Trophoblast cell (in vitro differentiated cells and primary cell): ENCODE data around the gene MAZ.

Experiments used
- DNase-seq, 2 donors: peaks; one replicate each; pipeline ENCODE4 v3.0.0-alpha.2; 2016
- H2AFZ ChIP-seq: 2 replicates; pipeline ENCODE4 v1.6.1; 2013; ENCODE audit warnings: low read length, moderate library complexity, mild to moderate bottlenecking; ENCODE audit not compliant: insufficient read depth, poor library complexity
- H2AK5ac ChIP-seq: 2 replicates; pipeline ENCODE4 v1.6.1; 2013; ENCODE audit warnings: mild to moderate bottlenecking, low read length
- H2BK120ac ChIP-seq: 2 replicates; pipeline ENCODE4 v1.6.1; 2013; ENCODE audit warnings: low read length, mild to moderate bottlenecking, moderate library complexity; ENCODE audit not compliant: insufficient read depth, poor library complexity
- H2BK12ac ChIP-seq: 2 replicates; pipeline ENCODE4 v1.6.1; 2013; ENCODE audit warnings: mild to moderate bottlenecking, low read length, moderate library complexity
- H2BK5ac ChIP-seq: 2 replicates; pipeline ENCODE4 v1.6.1; 2013; ENCODE audit warnings: low read length, low read depth, moderate library complexity, mild to moderate bottlenecking; ENCODE audit not compliant: poor library complexity
- H3K14ac ChIP-seq: 2 replicates; pipeline ENCODE4 v1.6.1; 2013; ENCODE audit warnings: mild to moderate bottlenecking, low read length
- H3K18ac ChIP-seq: 2 replicates; pipeline ENCODE4 v1.6.1; 2013; ENCODE audit warnings: mild to moderate bottlenecking, low read length
- H3K23ac ChIP-seq: 2 replicates; pipeline ENCODE4 v1.6.1; 2013; ENCODE audit warnings: low read length
- H3K27ac ChIP-seq: 2 replicates; pipeline ENCODE4 v1.5.1; 2013; ENCODE audit warnings: low read depth, mild to moderate bottlenecking, inconsistent platforms, low read length, moderate library complexity
- H3K27me3 ChIP-seq: 2 replicates; pipeline ENCODE4 v1.6.1; 2013; ENCODE audit warnings: inconsistent platforms, mild to moderate bottlenecking, low read length, moderate library complexity; ENCODE audit not compliant: insufficient read depth
- H3K36me3 ChIP-seq, 2 experiments: 1 replicate in 1 of 2; 2 replicates in 1 of 2; pipeline ENCODE4 v1.6.1; 2013; ENCODE audit warnings: low read length in 2 of 2, mild to moderate bottlenecking in 2 of 2, moderate library complexity in 1 of 2; ENCODE audit not compliant: insufficient read depth in 2 of 2, control insufficient read depth in 1 of 2
- H3K4ac ChIP-seq: 2 replicates; pipeline ENCODE4 v1.6.1; 2013; ENCODE audit warnings: low read depth, mild to moderate bottlenecking, low read length, moderate library complexity
- H3K4me1 ChIP-seq, 2 experiments: 1 replicate in 1 of 2; 2 replicates in 1 of 2; pipeline ENCODE4 v1.6.1; 2013; ENCODE audit warnings: low read length in 2 of 2, mild to moderate bottlenecking in 2 of 2, moderate library complexity in 1 of 2; ENCODE audit not compliant: insufficient read depth in 2 of 2, control insufficient read depth in 1 of 2
- H3K4me2 ChIP-seq: 2 replicates; pipeline ENCODE4 v1.6.1; 2013; ENCODE audit warnings: inconsistent platforms, mild to moderate bottlenecking, low read length, moderate library complexity
- H3K4me3 ChIP-seq: 2 replicates; pipeline ENCODE4 v1.5.1; 2013; ENCODE audit warnings: mild to moderate bottlenecking, low read depth, low read length, inconsistent platforms
- H3K79me1 ChIP-seq: one replicate; pipeline ENCODE4 v1.6.1; 2013; ENCODE audit warnings: low read length
- H3K79me2 ChIP-seq: 2 replicates; pipeline ENCODE4 v1.6.1; 2013; ENCODE audit warnings: low read length, mild to moderate bottlenecking; ENCODE audit not compliant: control insufficient read depth, insufficient read depth, poor library complexity
- H3K9ac ChIP-seq: 2 replicates; pipeline ENCODE4 v1.6.1; 2013; ENCODE audit warnings: mild to moderate bottlenecking, low read length
- H3K9me3 ChIP-seq: 2 replicates; pipeline ENCODE4 v1.6.1; 2013; ENCODE audit warnings: low read depth, mild to moderate bottlenecking, control low read depth, inconsistent platforms, low read length; ENCODE audit not compliant: insufficient read depth
- H4K12ac ChIP-seq: 2 replicates; pipeline ENCODE4 v1.6.1; 2013; ENCODE audit warnings: low read depth, mild to moderate bottlenecking, low read length, moderate library complexity
- H4K8ac ChIP-seq: 2 replicates; pipeline ENCODE4 v1.6.1; 2013; ENCODE audit warnings: low read depth, mild to moderate bottlenecking, low read length, moderate library complexity
- H4K91ac ChIP-seq: one replicate; pipeline ENCODE4 v1.6.1; 2013; ENCODE audit warnings: low read depth, mild to moderate bottlenecking, low read length, moderate library complexity
- WGBS: extraction: QIAGEN DNeasy Blood & Tissue Kit; methylation state at CpG from one replicate; pipeline ENCODE4 v1.1.7; 2013; ENCODE audit warnings: missing lambda C conversion rate; ENCODE audit not compliant: insufficient read length, insufficient coverage; ENCODE audit errors: extremely low coverage; 5-methylcytosine and 5-hydroxymethylcytosine counted together

The MAZ gene

GRCh38 chr16:29765167-29766032 is 40.9 kb upstream of the MAZ start:
- Histone ChIP-seq H3K79me2 (no peaks in the 10 kb centered on the region), H3K36me3 (no peaks in the 10 kb centered on the region), H2BK12ac (no peak overlapping the region), H4K12ac (no peak overlapping the region), H3K9me3 (no peaks in the 10 kb centered on the region), H2AFZ (no peak overlapping the region), H3K27me3 (no peaks in the 10 kb centered on the region), H3K4me3 (no peak overlapping the region), H3K79me1 (peaks cover 1% of the 10 kb centered on the region), H3K14ac (no peak overlapping the region), H4K8ac (no peak overlapping the region), H3K9ac (no peak overlapping the region), H3K18ac (no peak overlapping the region), H3K27ac (no peak overlapping the region), H3K4ac (no peak overlapping the region), H2AK5ac (no peak overlapping the region), H2BK120ac (no peak overlapping the region), H3K4me1 (peaks cover 5 to 6% of the 10 kb centered on the region in 2 experiments), H2BK5ac (no peak overlapping the region), H3K23ac (no peak overlapping the region), H4K91ac (no peak overlapping the region), H3K4me2 (no peak overlapping the region)
- DNase-seq = no peak
- no CpG with 5 or more reads among the region's 15 CpGs for WGBS

DNA sequence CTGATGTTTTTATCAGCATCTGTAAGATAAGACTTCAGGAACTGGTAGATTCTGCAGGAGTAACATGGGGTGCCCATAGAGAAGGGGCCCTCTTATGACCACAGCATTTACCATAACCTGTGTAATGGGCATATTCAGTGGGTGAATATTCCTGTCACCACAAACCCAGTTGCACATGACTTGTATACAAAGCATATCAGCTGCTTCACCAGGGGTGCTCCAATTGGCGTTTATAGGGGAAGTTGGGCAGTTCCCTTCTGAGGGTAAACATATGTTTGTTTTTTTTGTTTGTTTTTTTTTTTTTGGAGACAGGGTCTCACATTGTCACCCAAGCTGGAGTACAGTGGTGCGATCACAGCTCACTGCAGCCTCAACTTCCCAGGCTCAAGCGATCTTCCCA is 39.8 kb upstream of the MAZ start:
- H3K4ac ChIP-seq = no peak overlapping the region
- no peak overlapping the region for H3K4me2 ChIP-seq
- no peak overlapping the region for H2AFZ ChIP-seq
- H2AK5ac ChIP-seq = no peak overlapping the region
- H3K27ac ChIP-seq = no peak overlapping the region
- no peak overlapping the region for H2BK12ac ChIP-seq
- H2BK5ac ChIP-seq = no peak overlapping the region
- no peak overlapping the region for H4K8ac ChIP-seq
- peaks cover 1% of the 10 kb centered on the region for H3K79me1 ChIP-seq
- no peaks in the 10 kb centered on the region for H3K9me3 ChIP-seq
- no peaks in the 10 kb centered on the region for H3K27me3 ChIP-seq
- H3K36me3 ChIP-seq = no peaks in the 10 kb centered on the region
- H3K4me3 ChIP-seq = no peak overlapping the region
- no CpG with 5 or more reads among the region's 3 CpGs for WGBS
- no peak overlapping the region for H3K23ac ChIP-seq
- DNase-seq = no peak
- no peak overlapping the region for H3K18ac ChIP-seq
- H3K14ac ChIP-seq = no peak overlapping the region
- no peak overlapping the region for H3K9ac ChIP-seq
- no peaks in the 10 kb centered on the region for H3K79me2 ChIP-seq
- no peak overlapping the region for H4K12ac ChIP-seq
- H3K4me1 ChIP-seq = peaks cover 0 to 3% of the 10 kb centered on the region in 2 experiments
- no peak overlapping the region for H2BK120ac ChIP-seq
- no peak overlapping the region for H4K91ac ChIP-seq

DNA sequence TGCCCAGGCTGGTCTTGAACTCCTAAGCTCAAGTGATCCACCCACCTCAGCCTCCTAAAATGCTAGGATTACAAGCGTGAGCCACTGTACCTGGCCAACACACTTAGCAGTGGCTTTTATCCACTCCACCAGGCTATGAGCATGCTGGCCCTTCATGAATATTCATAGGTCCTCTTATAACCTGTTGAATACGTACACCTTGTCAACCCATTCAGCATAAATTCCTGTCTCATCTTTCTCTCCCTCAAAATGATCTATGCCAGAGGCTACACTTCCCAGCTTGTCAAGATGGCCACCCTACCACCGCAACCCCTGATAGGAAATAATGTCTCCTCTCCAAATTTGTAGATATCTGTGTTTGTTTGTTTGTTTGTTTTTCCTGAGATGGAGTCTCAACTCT is 39.3 kb upstream of the MAZ start:
- no peak overlapping the region for H3K4me3 ChIP-seq
- no peak overlapping the region for H3K18ac ChIP-seq
- no CpG with 5 or more reads among the region's 3 CpGs for WGBS

GRCh38 chr16:29769507-29769906 is 36.8 kb upstream of the MAZ start:
- Histone ChIP-seq H2AK5ac (no peak overlapping the region), H3K14ac (no peak overlapping the region), H3K9me3 (no peaks in the 10 kb centered on the region), H3K79me2 (no peaks in the 10 kb centered on the region), H3K27ac (no peak overlapping the region), H3K36me3 (no peaks in the 10 kb centered on the region), H3K23ac (no peak overlapping the region), H4K8ac (no peak overlapping the region), H2BK120ac (no peak overlapping the region), H2AFZ (no peak overlapping the region), H3K79me1 (no peaks in the 10 kb centered on the region), H3K9ac (no peak overlapping the region), H2BK12ac (no peak overlapping the region), H3K18ac (no peak overlapping the region), H3K4me3 (no peak overlapping the region), H4K91ac (no peak overlapping the region), H2BK5ac (no peak overlapping the region), H3K27me3 (no peaks in the 10 kb centered on the region), H3K4ac (no peak overlapping the region), H3K4me1 (no peaks in the 10 kb centered on the region), H4K12ac (no peak overlapping the region), H3K4me2 (no peak overlapping the region)
- DNase-seq = no peak
- no CpG with 5 or more reads among the region's 2 CpGs for WGBS

More for the DNA sequence above, 39.3 kb upstream of the MAZ start:
- Histone ChIP-seq H2BK5ac (no peak overlapping the region), H3K27me3 (no peaks in the 10 kb centered on the region), H2BK12ac (no peak overlapping the region), H2AFZ (no peak overlapping the region), H3K9me3 (no peaks in the 10 kb centered on the region), H4K91ac (no peak overlapping the region), H3K14ac (no peak overlapping the region), H4K8ac (no peak overlapping the region), H4K12ac (no peak overlapping the region), H2AK5ac (no peak overlapping the region), H3K23ac (no peak overlapping the region), H3K4ac (no peak overlapping the region), H3K79me2 (no peaks in the 10 kb centered on the region), H2BK120ac (no peak overlapping the region), H3K4me1 (peaks cover 0 to 3% of the 10 kb centered on the region in 2 experiments), H3K36me3 (no peaks in the 10 kb centered on the region), H3K27ac (no peak overlapping the region), H3K79me1 (peaks cover 1% of the 10 kb centered on the region), H3K9ac (no peak overlapping the region), H3K4me2 (no peak overlapping the region)
- no peak for DNase-seq
